T-helper 2 cell treated with Interferon-gamma antibody and Interleukin-4, amounts not matched to agents 5 μg/mL and 100 μg/mL, for 36 hours (primary cell): Measurements from ENCODE around the gene MCF2L2.
A peak's percentile ranks its signal among the peaks of the same experiment; 100 is the strongest.

ENCODE experiments used
- DNase-seq: peaks from one replicate; pipeline ENCODE4 v3.0.0; 2021; ENCODE audit warnings: low spot score
- H3K27ac Mint-ChIP-seq: one replicate; pipeline ENCODE4 v1.8.0; 2021; ENCODE audit warnings: mild to moderate bottlenecking, mixed read lengths
- H3K27me3 Mint-ChIP-seq: one replicate; pipeline ENCODE4 v1.8.0; 2021; ENCODE audit warnings: low read depth, mixed read lengths
- H3K36me3 Mint-ChIP-seq: one replicate; pipeline ENCODE4 v1.8.0; 2021; ENCODE audit warnings: low read depth, mixed read lengths
- H3K4me1 Mint-ChIP-seq: one replicate; pipeline ENCODE4 v1.8.0; 2021; ENCODE audit warnings: low read depth, mixed read lengths
- H3K4me3 Mint-ChIP-seq: one replicate; pipeline ENCODE4 v1.8.0; 2022; ENCODE audit warnings: mild to moderate bottlenecking, moderate library complexity, mixed read lengths
- H3K9me3 Mint-ChIP-seq: one replicate; pipeline ENCODE4 v1.8.0; 2021; ENCODE audit warnings: mixed read lengths

The MCF2L2 gene

DNA sequence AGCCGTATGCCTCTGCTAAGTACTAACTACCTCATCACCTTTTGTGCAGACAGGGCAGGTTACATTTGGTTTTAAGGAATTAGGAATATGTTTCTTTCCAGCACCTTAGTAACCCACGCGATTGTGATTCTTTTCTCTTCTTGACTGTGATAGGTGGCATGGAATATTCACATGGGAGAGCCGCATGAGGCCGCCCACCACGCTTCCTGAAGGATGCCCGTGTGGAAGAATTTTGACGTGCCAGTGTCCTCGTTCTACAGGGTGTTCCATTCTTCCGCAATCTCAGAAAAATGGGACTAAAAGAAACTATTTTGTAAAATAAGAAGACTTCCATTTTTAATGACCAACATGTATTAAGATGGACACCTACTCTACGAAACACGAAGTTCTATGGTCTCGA lies 159.1 kb downstream of the MCF2L2 start:
- H3K4me3 Mint-ChIP-seq, result no peak overlapping the region
- no peaks in the 10 kb centered on the region for H3K27me3 Mint-ChIP-seq
- peaks cover 3% of the 10 kb centered on the region for H3K36me3 Mint-ChIP-seq
- no peak for DNase-seq
- H3K9me3 Mint-ChIP-seq, result no peaks in the 10 kb centered on the region
- H3K4me1 Mint-ChIP-seq, result peaks cover 14% of the 10 kb centered on the region
- no peak overlapping the region for H3K27ac Mint-ChIP-seq

DNA sequence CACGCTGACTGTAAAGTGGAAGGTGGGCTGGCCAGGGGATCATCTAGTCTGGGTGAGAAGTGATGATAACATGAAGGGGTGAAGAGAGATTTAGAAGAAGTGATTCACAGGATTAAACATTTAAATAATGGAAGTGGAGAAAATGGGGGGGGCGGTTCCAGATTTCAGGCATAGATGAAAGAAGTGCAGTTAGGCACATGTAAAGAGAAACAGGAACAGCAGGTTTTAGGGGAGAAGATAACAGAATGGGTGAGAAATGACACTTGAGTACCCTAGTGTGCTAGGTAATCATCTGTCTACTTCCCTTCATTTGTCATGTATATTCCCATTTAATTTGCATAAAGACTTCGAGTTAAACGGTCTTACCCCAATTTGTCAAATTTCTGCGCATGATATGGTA lies 160.1 kb downstream of the MCF2L2 start:
- DNase-seq, result no peak
- H3K4me1 Mint-ChIP-seq, result peaks cover 14% of the 10 kb centered on the region
- H3K36me3 Mint-ChIP-seq, result peaks cover 3% of the 10 kb centered on the region
- H3K27ac Mint-ChIP-seq, result no peak overlapping the region
- H3K27me3 Mint-ChIP-seq, result no peaks in the 10 kb centered on the region
- no peak overlapping the region for H3K4me3 Mint-ChIP-seq
- no peaks in the 10 kb centered on the region for H3K9me3 Mint-ChIP-seq

DNA sequence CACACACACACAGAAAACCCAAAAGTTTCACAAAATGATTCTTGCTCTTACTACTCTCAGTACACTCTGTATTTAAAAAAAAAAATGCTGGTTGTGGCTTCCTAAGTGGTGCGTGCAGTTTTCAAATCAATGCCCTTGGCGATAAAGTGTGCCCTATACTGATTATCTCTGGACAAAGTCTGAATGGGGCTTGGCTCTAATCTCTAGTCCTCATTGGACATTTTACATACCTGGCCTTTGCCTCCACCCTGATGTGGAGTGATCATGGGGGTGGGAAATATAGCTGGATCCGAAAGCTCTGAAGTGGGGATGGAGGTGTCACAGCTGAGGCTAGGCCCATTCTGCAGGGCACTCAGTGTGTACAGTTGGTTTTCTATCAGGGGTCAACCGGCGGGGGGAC lies 161.3 kb downstream of the MCF2L2 start:
- H3K36me3 Mint-ChIP-seq, result peaks cover 3% of the 10 kb centered on the region
- H3K4me1 Mint-ChIP-seq, result peaks cover 15% of the 10 kb centered on the region
- DNase-seq, result no peak
- H3K27ac Mint-ChIP-seq, result no peak overlapping the region
- H3K27me3 Mint-ChIP-seq, result no peaks in the 10 kb centered on the region
- no peaks in the 10 kb centered on the region for H3K9me3 Mint-ChIP-seq
- H3K4me3 Mint-ChIP-seq, result no peak overlapping the region

DNA sequence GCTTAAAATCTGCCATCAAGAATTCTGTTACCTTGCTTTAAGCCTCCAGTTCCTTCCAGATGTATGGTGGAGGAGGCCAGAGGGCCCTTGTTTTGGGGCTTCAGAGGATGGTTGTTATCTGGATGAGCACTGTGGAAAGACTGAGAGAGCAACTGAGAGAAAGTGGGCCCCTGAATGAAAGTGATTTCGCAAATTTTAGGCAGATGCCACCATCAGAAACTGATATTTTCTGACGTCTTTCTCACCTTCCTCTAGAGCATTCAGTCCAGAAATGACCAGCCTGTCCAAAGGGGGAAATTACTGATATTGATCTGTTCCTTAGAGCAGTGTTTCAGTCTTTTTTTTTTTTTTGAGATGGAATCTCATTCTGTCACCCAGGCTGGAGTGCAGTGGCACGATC lies 162.0 kb downstream of the MCF2L2 start:
- H3K27me3 Mint-ChIP-seq, result no peaks in the 10 kb centered on the region
- no peaks in the 10 kb centered on the region for H3K9me3 Mint-ChIP-seq
- H3K4me1 Mint-ChIP-seq, result peaks cover 15% of the 10 kb centered on the region
- DNase-seq, result peak; percentile 59
- peak overlapping the region; percentile 2 for H3K27ac Mint-ChIP-seq
- H3K4me3 Mint-ChIP-seq, result no peak overlapping the region
- H3K36me3 Mint-ChIP-seq, result peaks cover 3% of the 10 kb centered on the region

DNA sequence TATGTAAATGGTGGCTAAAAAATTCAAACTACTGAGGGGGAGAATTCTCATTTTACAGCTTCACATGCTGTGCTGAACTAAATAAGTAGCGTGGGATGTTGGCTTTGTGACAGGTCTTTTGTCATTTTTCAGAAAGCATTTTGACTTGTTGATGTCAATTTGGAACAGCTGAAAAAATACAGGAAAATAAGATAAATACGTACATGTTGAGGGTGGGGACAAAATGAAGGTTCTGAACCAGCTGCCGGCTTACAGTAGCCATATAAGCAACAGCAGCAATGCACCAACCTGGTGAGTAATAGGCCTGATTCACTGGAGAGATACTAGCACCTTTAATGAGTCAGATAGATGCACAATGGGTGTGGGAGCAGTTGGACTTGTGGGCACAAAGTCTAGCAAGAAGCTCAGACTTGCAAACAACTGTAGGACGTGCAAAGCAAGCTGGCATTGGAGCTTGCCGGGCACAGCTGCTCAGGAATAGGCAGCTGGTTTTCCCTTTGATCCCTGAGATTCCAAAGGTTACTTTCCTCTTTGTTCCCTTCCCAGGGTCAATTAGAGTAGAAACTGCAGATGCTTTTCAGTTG lies 162.5 kb downstream of the MCF2L2 start:
- Mint-ChIP-seq H3K9me3 (no peaks in the 10 kb centered on the region), H3K4me3 (no peak overlapping the region), H3K27me3 (no peaks in the 10 kb centered on the region), H3K4me1 (peaks cover 15% of the 10 kb centered on the region), H3K36me3 (peaks cover 3% of the 10 kb centered on the region), H3K27ac (no peak overlapping the region)
- DNase-seq, result peak; percentile 71

DNA sequence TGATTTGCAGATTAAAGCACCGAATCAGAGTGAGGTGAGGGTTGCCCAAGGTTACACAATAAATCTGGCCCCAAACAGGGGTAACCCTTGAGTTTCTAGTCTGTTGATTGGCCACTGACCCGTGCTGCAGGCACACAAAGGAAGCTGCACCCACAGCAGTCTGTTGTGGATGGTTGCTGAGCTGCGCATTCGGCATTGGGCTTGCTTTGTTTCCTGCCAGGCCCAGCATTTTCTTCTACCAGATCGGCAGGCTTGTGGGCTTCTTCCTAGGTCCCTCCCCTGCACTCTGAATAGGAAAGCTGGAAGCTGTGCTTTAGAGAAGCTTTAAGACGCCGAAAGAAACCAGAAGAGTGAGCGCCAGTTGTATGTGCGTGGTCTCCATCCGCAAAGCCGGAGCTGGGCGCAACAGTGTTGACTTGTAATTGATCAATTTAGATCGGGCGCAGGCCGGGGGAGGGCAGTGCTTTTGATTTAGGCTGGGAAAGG lies 163.2 kb downstream of the MCF2L2 start:
- Mint-ChIP-seq H3K36me3 (peaks cover 3% of the 10 kb centered on the region), H3K27ac (no peak overlapping the region), H3K4me3 (no peak overlapping the region), H3K4me1 (peaks cover 19% of the 10 kb centered on the region), H3K9me3 (no peaks in the 10 kb centered on the region), H3K27me3 (no peaks in the 10 kb centered on the region)
- no peak for DNase-seq

DNA sequence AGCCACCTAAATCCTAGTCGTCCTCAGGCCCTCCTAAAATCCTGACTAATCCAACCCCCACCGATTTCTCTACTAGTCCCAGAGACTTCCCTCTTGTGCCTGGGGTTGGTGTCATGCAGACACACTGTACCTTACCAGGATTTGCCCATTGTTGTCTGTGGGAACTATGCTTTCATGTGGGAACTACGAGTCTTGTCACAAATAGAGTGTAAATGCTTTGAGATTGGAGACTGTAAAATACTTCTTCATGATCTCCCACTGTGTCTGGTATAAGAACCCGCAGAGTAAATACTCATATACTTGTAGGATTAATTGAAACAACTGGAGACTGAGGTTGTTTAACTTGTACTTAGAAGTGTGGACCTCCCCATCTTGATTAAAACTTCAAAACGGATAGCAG lies 164.2 kb downstream of the MCF2L2 start:
- H3K27me3 Mint-ChIP-seq, result no peaks in the 10 kb centered on the region
- H3K9me3 Mint-ChIP-seq, result no peaks in the 10 kb centered on the region
- no peak overlapping the region for H3K4me3 Mint-ChIP-seq
- H3K27ac Mint-ChIP-seq, result no peak overlapping the region
- no peaks in the 10 kb centered on the region for H3K36me3 Mint-ChIP-seq
- no peak for DNase-seq
- H3K4me1 Mint-ChIP-seq, result peaks cover 22% of the 10 kb centered on the region

DNA sequence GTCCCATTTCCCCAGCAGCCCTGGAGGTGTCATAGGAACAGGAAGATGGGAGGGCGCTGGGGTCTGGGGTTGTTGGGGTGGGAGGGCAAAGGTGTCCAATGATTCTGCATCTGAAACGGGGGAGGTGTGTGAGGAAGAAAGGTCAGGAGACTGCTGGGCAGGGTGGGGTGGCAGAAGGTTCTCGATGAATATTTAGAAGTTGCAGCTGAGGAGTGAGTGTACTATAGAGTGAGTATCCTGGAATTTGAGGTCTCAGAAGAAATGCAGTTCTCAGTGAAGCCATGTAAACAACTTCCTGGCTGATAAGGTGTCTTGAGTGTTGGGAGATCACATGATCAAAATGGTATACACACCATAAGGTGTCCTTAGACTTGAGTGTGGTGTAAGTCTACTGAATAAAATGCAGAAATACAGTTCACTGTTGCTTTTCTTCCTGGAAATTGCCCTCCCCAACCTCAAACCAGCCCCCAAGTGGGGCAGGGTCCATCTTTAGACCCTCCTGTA lies 165.5 kb downstream of the MCF2L2 start:
- Mint-ChIP-seq H3K4me3 (no peak overlapping the region), H3K36me3 (no peaks in the 10 kb centered on the region), H3K9me3 (no peaks in the 10 kb centered on the region), H3K27me3 (no peaks in the 10 kb centered on the region), H3K27ac (no peak overlapping the region), H3K4me1 (peaks cover 18% of the 10 kb centered on the region)
- DNase-seq, result no peak

DNA sequence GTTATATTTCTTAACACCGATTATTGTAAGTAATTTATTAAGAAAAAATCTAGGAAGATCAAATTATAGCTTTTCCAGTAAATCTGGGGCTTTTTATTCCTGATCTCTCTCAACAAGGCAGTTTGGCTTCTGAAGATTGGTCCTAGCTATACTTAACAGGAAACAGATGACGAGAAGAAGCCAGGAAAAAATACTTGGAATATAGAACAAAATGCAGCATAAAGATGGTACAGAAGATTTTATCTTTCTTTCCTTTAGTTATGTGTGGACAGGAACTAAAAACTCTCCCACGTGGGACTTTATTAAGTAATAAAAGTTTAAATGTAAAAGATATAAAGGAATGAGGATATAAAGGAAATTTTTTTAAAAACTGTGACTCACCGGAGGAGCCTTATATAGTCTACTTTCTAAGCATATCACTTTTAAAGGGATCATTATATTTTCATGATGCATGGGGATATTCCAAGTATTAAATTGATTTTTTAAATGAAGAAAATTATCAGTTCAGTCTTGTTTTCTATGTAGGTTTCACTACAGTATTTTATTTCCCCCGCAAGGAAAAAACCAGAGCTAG lies 167.2 kb downstream of the MCF2L2 start:
- DNase-seq, result no peak
- H3K27me3 Mint-ChIP-seq, result no peaks in the 10 kb centered on the region
- H3K4me1 Mint-ChIP-seq, result peaks cover 10% of the 10 kb centered on the region
- no peak overlapping the region for H3K27ac Mint-ChIP-seq
- no peaks in the 10 kb centered on the region for H3K36me3 Mint-ChIP-seq
- H3K4me3 Mint-ChIP-seq, result no peak overlapping the region
- H3K9me3 Mint-ChIP-seq, result no peaks in the 10 kb centered on the region

DNA sequence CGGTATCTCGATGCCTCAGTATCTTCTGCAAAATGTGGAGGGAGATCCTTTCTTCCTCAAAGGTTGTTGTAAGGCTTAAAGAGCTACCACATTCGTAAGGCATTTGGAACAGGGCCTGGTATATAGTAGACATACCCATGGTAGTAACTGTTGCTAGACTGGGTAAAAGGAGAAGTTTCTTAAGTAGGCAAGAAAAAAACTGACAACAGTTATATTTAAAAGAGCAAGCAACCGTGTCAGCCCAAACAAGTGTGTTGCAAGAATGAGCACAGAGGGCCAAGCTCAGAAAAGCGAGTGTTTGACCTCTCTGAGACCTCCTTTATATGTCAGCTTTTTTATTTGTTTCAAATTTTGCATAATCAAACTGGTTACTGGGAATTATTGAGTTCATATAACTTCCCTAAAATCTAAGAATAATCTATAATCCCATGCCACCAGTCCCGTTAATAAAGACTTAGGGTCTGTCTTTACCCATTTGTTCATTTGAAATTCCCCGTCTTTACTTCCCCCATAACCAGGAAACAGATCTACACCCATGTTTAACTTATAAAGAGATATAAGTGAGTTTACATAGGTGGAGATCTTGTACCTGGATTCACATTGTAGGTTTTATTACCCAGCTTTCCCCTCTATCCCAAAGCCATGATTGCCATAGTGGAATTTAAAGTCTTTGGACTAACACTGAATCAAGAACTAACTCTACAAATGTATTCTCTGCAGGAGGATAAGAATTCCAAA lies 168.1 kb downstream of the MCF2L2 start:
- Mint-ChIP-seq H3K27me3 (no peaks in the 10 kb centered on the region), H3K36me3 (no peaks in the 10 kb centered on the region), H3K4me1 (peaks cover 13% of the 10 kb centered on the region), H3K4me3 (no peak overlapping the region), H3K9me3 (no peaks in the 10 kb centered on the region), H3K27ac (no peak overlapping the region)
- no peak for DNase-seq

DNA sequence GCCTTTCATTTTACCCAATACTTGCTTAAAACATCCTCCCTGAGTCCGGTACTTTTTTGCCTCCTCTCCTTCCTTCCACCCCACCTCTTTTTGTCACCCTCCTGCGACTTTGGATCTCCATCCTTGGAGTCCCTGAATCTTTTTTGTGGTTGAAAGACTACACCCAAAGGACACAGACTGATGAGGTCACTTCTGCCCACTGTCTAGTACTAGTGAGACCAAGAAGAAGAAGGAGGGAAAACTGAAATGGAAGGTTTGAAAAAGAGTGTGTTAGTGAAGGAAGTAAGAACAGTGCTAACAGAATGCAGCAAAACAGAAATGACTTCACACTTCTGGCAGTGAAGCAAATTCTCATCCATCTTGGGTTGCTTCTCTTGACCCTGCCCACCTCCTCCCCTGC lies 168.8 kb downstream of the MCF2L2 start:
- Mint-ChIP-seq H3K36me3 (peaks cover 3% of the 10 kb centered on the region), H3K4me3 (no peak overlapping the region), H3K27ac (no peak overlapping the region), H3K27me3 (peaks cover 5% of the 10 kb centered on the region), H3K9me3 (no peaks in the 10 kb centered on the region), H3K4me1 (peaks cover 18% of the 10 kb centered on the region)
- DNase-seq, result no peak

DNA sequence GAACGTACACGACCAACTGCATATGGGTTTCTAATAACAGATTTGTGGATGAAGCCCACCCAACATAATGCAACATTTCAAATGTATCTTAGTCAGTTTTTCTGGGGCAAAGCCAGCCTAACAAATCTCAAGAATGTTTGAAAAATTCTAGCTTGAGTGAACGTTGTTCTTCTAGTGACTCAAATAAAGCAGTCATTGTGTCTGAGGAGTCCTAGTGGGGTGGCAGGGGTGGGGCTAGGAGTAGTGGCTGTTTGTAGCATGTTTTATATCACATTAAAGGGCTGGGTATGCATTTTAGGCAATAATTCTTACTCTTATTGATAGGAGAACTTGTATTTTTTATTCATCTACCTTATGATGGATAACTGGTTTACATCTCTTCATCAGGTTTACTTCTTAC lies 169.3 kb downstream of the MCF2L2 start:
- Mint-ChIP-seq H3K4me1 (peaks cover 18% of the 10 kb centered on the region), H3K27me3 (peaks cover 5% of the 10 kb centered on the region), H3K9me3 (no peaks in the 10 kb centered on the region)

DNA sequence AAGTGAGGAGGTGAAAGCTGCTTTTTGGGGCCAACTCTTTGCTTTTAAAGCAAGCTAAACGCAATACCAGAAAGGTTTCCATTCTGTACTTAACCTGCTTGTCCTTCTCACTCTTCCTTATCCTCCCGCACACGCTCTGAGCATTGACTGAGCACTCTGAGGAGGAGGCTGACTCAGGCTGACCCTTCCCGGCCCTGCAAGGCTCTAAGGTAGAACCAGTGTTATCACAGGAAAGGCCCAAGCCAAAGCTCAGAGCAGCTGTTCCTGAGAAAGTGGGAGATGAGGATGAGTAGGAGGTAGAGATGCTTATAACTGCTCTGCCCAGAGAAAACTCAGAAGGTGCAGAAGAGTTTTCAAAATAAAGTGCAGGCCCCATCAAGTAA lies 173.1 kb downstream of the MCF2L2 start:
- peaks cover 14% of the 10 kb centered on the region for H3K4me1 Mint-ChIP-seq
- H3K27ac Mint-ChIP-seq, result no peak overlapping the region
- H3K27me3 Mint-ChIP-seq, result peaks cover 10% of the 10 kb centered on the region
- H3K36me3 Mint-ChIP-seq, result peaks cover 3% of the 10 kb centered on the region
- H3K9me3 Mint-ChIP-seq, result no peaks in the 10 kb centered on the region
- peak overlapping the region; percentile 74 for H3K4me3 Mint-ChIP-seq
- no peak for DNase-seq

More for the DNA sequence above, 169.3 kb downstream of the MCF2L2 start:
- no peak overlapping the region for H3K4me3 Mint-ChIP-seq
- no peak overlapping the region for H3K27ac Mint-ChIP-seq
- peaks cover 3% of the 10 kb centered on the region for H3K36me3 Mint-ChIP-seq
- DNase-seq, result no peak
